ENCODE results near the gene ERGIC2. TPM values are rescaled to one million over a fixed set of nuclear protein-coding genes. Genes with fewer than 3 reads are reported as not detected.

ERGIC2 gene
- total and polyA plus RNA-seq, 2 donors from 2014 or later, result 60.5 to 65.1 TPM

- H3K4me3 ChIP-seq (ENCODE audit: low read length in 3 of 3), result no peak overlapping the region
- no peak for TF ChIP-seq CTCF (IDR thresholded peaks at IDR 0.05; ENCODE audit: borderline replicate concordance, extremely low read depth, insufficient read depth)
- H3K9ac ChIP-seq (ENCODE audit: low read length in 3 of 3), result no peak overlapping the region
- FAIRE-seq (no peak), DNase-seq (no peak)
- H3K27ac ChIP-seq (ENCODE audit: low read depth in 2 of 2, low read length in 2 of 2), result no peak overlapping the region
- intact Hi-C loops (cut with DNase I), result no loop called here
- H3K36me3 ChIP-seq (ENCODE audit: control insufficient read depth in 2 of 3, insufficient read depth in 3 of 3, low read length in 3 of 3), result peaks cover 0 to 3% (median 0%) of the 10 kb centered on the region in 3 donors
- H3K9me3 ChIP-seq (ENCODE audit: control insufficient read depth in 2 of 3, insufficient read depth in 1 of 3, low read length in 3 of 3), result no peaks in the 10 kb centered on the region
- H3K4me1 ChIP-seq (ENCODE audit: control insufficient read depth in 2 of 3, insufficient read depth in 2 of 3, low read depth in 1 of 3, low read length in 3 of 3), result no peaks in the 10 kb centered on the region
- no peaks in the 10 kb centered on the region for H3K27me3 ChIP-seq (ENCODE audit: control insufficient read depth, insufficient read depth, low read length)
These were observed 46.0 kb downstream of the ERGIC2 start for GRCh38 chr12:29334937-29335336.

GRCh38 chr12:29333178-29333577, 47.8 kb downstream of the ERGIC2 start:
- no peak overlapping the region for H3K4me3 ChIP-seq (ENCODE audit: low read length in 3 of 3)
- FAIRE-seq (no peak), DNase-seq (no peak)
- H3K9me3 ChIP-seq (ENCODE audit: control insufficient read depth in 2 of 3, insufficient read depth in 1 of 3, low read length in 3 of 3), result no peaks in the 10 kb centered on the region
- H3K36me3 ChIP-seq (ENCODE audit: control insufficient read depth in 2 of 3, insufficient read depth in 3 of 3, low read length in 3 of 3), result peaks cover 0 to under 1% (median 0%) of the 10 kb centered on the region in 3 donors
- no peaks in the 10 kb centered on the region for H3K4me1 ChIP-seq (ENCODE audit: control insufficient read depth in 2 of 3, insufficient read depth in 2 of 3, low read depth in 1 of 3, low read length in 3 of 3)
- no peak overlapping the region for H3K9ac ChIP-seq (ENCODE audit: low read length in 3 of 3)
- intact Hi-C loops (cut with DNase I), result no loop called here
- TF ChIP-seq CTCF (IDR thresholded peaks at IDR 0.05; ENCODE audit: borderline replicate concordance, extremely low read depth, insufficient read depth), result no peak
- H3K27me3 ChIP-seq (ENCODE audit: control insufficient read depth, insufficient read depth, low read length), result no peaks in the 10 kb centered on the region
- no peak overlapping the region for H3K27ac ChIP-seq (ENCODE audit: low read depth in 2 of 2, low read length in 2 of 2)

GRCh38 chr12:29329411-29329810, 51.6 kb downstream of the ERGIC2 start:
- Histone ChIP-seq H3K4me3 (ENCODE audit: low read length in 3 of 3) (no peak overlapping the region), H3K9ac (ENCODE audit: low read length in 3 of 3) (no peak overlapping the region), H3K36me3 (ENCODE audit: control insufficient read depth in 2 of 3, insufficient read depth in 3 of 3, low read length in 3 of 3) (no peaks in the 10 kb centered on the region), H3K27me3 (ENCODE audit: control insufficient read depth, insufficient read depth, low read length) (no peaks in the 10 kb centered on the region), H3K4me1 (ENCODE audit: control insufficient read depth in 2 of 3, insufficient read depth in 2 of 3, low read depth in 1 of 3, low read length in 3 of 3) (no peaks in the 10 kb centered on the region), H3K27ac (ENCODE audit: low read depth in 2 of 2, low read length in 2 of 2) (no peak overlapping the region), H3K9me3 (ENCODE audit: control insufficient read depth in 2 of 3, insufficient read depth in 1 of 3, low read length in 3 of 3) (no peaks in the 10 kb centered on the region)
- intact Hi-C loops (cut with DNase I), result no loop called here
- no peak for TF ChIP-seq CTCF (IDR thresholded peaks at IDR 0.05; ENCODE audit: borderline replicate concordance, extremely low read depth, insufficient read depth)
- no peak for DNase-seq
- FAIRE-seq, result no peak

GRCh38 chr12:29322157-29322556, 58.8 kb downstream of the ERGIC2 start:
- FAIRE-seq (no peak), DNase-seq (no peak)
- Histone ChIP-seq H3K4me1 (ENCODE audit: control insufficient read depth in 2 of 3, insufficient read depth in 2 of 3, low read depth in 1 of 3, low read length in 3 of 3) (no peaks in the 10 kb centered on the region), H3K9ac (ENCODE audit: low read length in 3 of 3) (no peak overlapping the region), H3K36me3 (ENCODE audit: control insufficient read depth in 2 of 3, insufficient read depth in 3 of 3, low read length in 3 of 3) (no peaks in the 10 kb centered on the region), H3K9me3 (ENCODE audit: control insufficient read depth in 2 of 3, insufficient read depth in 1 of 3, low read length in 3 of 3) (no peaks in the 10 kb centered on the region), H3K27me3 (ENCODE audit: control insufficient read depth, insufficient read depth, low read length) (no peaks in the 10 kb centered on the region), H3K27ac (ENCODE audit: low read depth in 2 of 2, low read length in 2 of 2) (no peak overlapping the region), H3K4me3 (ENCODE audit: low read length in 3 of 3) (no peak overlapping the region)
- intact Hi-C loops (cut with DNase I), result no loop called here
- no peak for TF ChIP-seq CTCF (IDR thresholded peaks at IDR 0.05; ENCODE audit: borderline replicate concordance, extremely low read depth, insufficient read depth)
